Measurements from ENCODE around the gene SUGCT.
"Not testable (repeated sequence)": the region's sequence is repeated elsewhere in the genome, so short reads cannot be mapped to it uniquely, and the experiment has no call there.

SUGCT gene

GRCh38 chr7:40134428-40135316 lies at the start of gene SUGCT, which contains the start of gene MPLKIP:
TSS of gene SUGCT (plus strand) at chr7:40135005.
TSS of gene MPLKIP (minus strand) at chr7:40134622. CDS start at chr7:40134567, 55 bp downstream.
- peak; percentile 68 to 74 for DNase-seq (ENCODE audit: extremely low read depth in 1 of 2, low read depth in 1 of 2)

GRCh38 chr7:40092182-40092581 lies 42.6 kb upstream of the SUGCT start:
- no peak for DNase-seq (ENCODE audit: extremely low read depth in 1 of 2, low read depth in 1 of 2)

GRCh38 chr7:40093631-40094350 lies 41.0 kb upstream of the SUGCT start:
- no peak for DNase-seq (ENCODE audit: extremely low read depth in 1 of 2, low read depth in 1 of 2)

- no peak for DNase-seq (ENCODE audit: extremely low read depth in 1 of 2, low read depth in 1 of 2)
These were observed 39.6 kb upstream of the SUGCT start for GRCh38 chr7:40095230-40095629.

- no peak for DNase-seq (ENCODE audit: extremely low read depth in 1 of 2, low read depth in 1 of 2)
These were observed 39.0 kb upstream of the SUGCT start for GRCh38 chr7:40095695-40096327.

GRCh38 chr7:40097728-40098127 lies 37.1 kb upstream of the SUGCT start:
- no peak for DNase-seq (ENCODE audit: extremely low read depth in 1 of 2, low read depth in 1 of 2)

GRCh38 chr7:40098810-40099209 lies 36.0 kb upstream of the SUGCT start:
- no peak for DNase-seq (ENCODE audit: extremely low read depth in 1 of 2, low read depth in 1 of 2)

GRCh38 chr7:40099837-40100236 lies 35.0 kb upstream of the SUGCT start:
- no peak for DNase-seq (ENCODE audit: extremely low read depth in 1 of 2, low read depth in 1 of 2)

- no peak for DNase-seq (ENCODE audit: extremely low read depth in 1 of 2, low read depth in 1 of 2)
These were observed 33.6 kb upstream of the SUGCT start for GRCh38 chr7:40101201-40101600.

GRCh38 chr7:40102897-40103296 lies 31.9 kb upstream of the SUGCT start:
- no peak for DNase-seq (ENCODE audit: extremely low read depth in 1 of 2, low read depth in 1 of 2)

- DNase-seq (ENCODE audit: extremely low read depth in 1 of 2, low read depth in 1 of 2) = no peak
These were observed 28.8 kb upstream of the SUGCT start for GRCh38 chr7:40105879-40106473.

- no peak for DNase-seq (ENCODE audit: extremely low read depth in 1 of 2, low read depth in 1 of 2)
These were observed 18.9 kb upstream of the SUGCT start for GRCh38 chr7:40115936-40116335.

- DNase-seq (ENCODE audit: extremely low read depth in 1 of 2, low read depth in 1 of 2) = not testable (repeated sequence)
These were observed 17.6 kb upstream of the SUGCT start for GRCh38 chr7:40117199-40117598.

GRCh38 chr7:40118201-40118600 lies 16.6 kb upstream of the SUGCT start:
- DNase-seq (ENCODE audit: extremely low read depth in 1 of 2, low read depth in 1 of 2) = not testable (repeated sequence)

GRCh38 chr7:40120020-40120419 lies 14.8 kb upstream of the SUGCT start:
- DNase-seq (ENCODE audit: extremely low read depth in 1 of 2, low read depth in 1 of 2) = no peak

- not testable (repeated sequence) for DNase-seq (ENCODE audit: extremely low read depth in 1 of 2, low read depth in 1 of 2)
These were observed 12.5 kb upstream of the SUGCT start for GRCh38 chr7:40122100-40122939.

GRCh38 chr7:40122940-40123254 lies 11.9 kb upstream of the SUGCT start:
- no peak for DNase-seq (ENCODE audit: extremely low read depth in 1 of 2, low read depth in 1 of 2)

- DNase-seq (ENCODE audit: extremely low read depth in 1 of 2, low read depth in 1 of 2) = peak in 1 of 2 donors; percentile 5
These were observed 1.0 kb upstream of the SUGCT start for GRCh38 chr7:40133561-40134427.

GRCh38 chr7:40135317-40135610 lies 459 bp downstream of the SUGCT start:
- DNase-seq (ENCODE audit: extremely low read depth in 1 of 2, low read depth in 1 of 2) = peak in 1 of 2 donors; percentile 2

GRCh38 chr7:40137563-40137962 lies 2.8 kb downstream of the SUGCT start:
- no peak for DNase-seq (ENCODE audit: extremely low read depth in 1 of 2, low read depth in 1 of 2)

All from activated CD8-positive, alpha-beta memory T cell treated with anti-CD3 and anti-CD28 coated beads for 1 hour (primary cell).